EL (cell line): ENCODE measurements around the gene KIF1A.
A peak's percentile ranks its signal among the peaks of the same experiment; 100 is the strongest.

ENCODE experiments used
- DNase-seq: peaks from one replicate; pipeline ENCODE4 v3.0.0-alpha.2; 2016

KIF1A gene, protein sequence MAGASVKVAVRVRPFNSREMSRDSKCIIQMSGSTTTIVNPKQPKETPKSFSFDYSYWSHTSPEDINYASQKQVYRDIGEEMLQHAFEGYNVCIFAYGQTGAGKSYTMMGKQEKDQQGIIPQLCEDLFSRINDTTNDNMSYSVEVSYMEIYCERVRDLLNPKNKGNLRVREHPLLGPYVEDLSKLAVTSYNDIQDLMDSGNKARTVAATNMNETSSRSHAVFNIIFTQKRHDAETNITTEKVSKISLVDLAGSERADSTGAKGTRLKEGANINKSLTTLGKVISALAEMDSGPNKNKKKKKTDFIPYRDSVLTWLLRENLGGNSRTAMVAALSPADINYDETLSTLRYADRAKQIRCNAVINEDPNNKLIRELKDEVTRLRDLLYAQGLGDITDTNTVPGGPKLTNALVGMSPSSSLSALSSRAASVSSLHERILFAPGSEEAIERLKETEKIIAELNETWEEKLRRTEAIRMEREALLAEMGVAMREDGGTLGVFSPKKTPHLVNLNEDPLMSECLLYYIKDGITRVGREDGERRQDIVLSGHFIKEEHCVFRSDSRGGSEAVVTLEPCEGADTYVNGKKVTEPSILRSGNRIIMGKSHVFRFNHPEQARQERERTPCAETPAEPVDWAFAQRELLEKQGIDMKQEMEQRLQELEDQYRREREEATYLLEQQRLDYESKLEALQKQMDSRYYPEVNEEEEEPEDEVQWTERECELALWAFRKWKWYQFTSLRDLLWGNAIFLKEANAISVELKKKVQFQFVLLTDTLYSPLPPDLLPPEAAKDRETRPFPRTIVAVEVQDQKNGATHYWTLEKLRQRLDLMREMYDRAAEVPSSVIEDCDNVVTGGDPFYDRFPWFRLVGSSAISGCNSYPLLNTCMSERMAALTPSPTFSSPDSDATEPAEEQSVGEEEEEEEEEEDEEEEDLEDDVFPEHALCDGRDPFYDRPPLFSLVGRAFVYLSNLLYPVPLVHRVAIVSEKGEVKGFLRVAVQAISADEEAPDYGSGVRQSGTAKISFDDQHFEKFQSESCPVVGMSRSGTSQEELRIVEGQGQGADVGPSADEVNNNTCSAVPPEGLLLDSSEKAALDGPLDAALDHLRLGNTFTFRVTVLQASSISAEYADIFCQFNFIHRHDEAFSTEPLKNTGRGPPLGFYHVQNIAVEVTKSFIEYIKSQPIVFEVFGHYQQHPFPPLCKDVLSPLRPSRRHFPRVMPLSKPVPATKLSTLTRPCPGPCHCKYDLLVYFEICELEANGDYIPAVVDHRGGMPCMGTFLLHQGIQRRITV (N-terminal part only)

DNA sequence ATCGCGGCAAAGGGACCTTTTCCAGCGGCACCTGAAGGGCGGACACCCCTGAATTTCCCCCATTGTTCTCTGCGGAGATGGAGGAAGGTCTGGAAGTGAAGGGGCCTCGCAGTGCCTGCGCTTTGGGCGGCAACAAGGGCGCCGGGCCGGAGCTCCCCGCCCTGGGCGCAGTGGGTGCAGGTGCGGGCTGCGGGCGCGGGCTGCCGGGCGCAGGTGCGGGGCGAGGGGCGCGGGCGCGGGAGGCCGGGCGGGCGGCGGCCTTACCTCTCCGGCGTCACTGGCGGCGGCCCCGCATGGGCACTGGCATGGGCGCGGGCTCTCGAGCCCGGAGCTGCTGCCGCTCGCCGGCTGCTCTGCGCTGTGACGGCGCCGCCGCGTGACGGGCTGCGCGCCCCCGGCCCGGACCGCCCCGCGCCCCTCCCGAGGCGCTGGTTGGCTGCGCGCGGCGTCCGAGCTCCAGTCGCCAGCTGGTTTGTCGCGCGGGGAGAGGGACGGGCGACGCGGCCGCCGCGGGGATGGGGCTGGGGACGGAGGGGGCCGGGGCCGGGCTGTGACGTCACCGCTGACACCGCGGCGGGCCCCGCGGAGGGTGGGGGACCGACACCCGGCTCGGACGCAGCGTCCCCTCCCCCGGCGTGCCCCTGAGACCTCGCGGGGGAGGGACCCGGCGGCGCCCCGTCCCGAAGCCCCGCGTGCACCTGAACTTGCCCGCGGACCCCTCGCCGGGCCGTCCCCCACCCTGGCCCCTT is at the start of gene KIF1A:
KIF1A (minus strand) TSS at position 362 of the 749 bp plus-strand sequence. CDS start 22,467 bp downstream, outside the sequence.
- DNase-seq, result no peak

DNA sequence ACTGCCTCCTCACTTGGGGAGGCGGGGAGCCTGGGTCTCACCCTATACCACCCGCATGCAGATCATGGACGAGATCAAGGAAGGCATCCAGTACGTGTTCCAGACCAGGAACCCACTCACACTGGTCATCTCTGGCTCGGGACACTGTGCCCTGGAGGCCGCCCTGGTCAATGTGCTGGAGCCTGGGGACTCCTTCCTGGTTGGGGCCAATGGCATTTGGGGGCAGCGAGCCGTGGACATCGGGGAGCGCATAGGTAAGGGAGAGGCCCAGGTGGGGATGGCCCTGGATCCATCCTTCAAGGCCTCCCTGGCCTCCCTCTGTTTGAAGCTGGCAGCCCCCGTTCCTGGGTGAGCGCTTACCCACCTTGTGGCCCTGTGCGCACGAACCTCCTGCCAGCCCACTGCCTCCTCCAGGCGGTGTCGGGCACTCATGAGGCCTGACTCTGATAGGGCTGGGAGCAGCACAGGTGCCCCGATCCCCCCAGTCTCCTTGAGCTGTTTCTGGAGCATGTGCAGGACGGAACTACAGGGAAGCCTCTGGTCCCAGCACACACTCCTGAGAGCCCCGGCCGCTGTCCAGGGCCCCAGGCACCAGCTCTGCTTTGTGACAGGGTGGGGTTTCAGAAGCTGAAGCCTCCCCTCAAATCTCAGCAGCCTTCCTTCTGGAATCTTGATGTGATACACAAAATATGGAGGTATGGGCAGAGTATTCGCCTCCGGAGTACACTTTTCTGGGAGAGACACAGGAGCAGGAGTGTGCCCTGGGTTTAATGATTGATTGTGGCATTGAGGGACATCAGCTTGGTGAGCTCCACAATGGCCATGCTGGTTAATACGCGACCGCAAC is 49.3 kb upstream of the KIF1A start:
- no peak for DNase-seq

DNA sequence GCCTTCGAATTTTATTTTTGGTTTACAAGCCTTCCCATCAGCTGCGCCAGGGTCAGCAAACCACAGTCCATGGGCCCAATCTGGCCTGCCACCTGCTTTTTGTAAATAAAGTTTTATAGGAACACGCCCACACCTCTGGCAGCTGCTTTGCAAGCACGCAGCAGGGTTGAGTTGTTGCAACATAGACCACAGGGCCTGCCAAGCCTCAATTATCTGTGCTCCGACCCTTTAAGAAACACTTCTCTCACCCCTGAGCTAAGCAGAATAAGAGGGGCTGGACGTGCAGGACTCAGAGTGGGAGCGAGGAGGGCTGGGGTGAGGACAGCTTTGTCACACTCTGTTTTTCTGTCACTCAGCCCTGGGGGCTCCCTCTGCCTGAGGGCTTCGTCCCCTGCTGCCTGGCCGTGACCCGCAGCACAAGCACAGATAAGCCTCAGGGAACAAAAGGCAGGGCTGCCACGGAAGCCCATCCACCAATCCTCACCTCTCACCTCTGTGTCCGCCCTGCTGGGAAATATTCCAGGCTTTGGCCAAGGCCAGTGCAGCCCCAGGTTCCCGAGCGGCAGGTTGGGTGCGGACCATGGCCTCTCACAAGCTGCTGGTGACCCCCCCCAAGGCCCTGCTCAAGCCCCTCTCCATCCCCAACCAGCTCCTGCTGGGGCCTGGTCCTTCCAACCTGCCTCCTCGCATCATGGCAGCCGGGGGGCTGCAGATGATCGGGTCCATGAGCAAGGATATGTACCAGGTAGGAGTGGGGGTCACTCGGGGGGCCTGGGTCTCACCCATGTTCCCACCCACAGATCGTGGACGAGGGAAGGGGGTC is 48.5 kb upstream of the KIF1A start, which contains the start of gene AGXT:
AGXT (plus strand) TSS at position 539 of the 823 bp plus-strand sequence; CDS start at position 581, 42 bp downstream.
- DNase-seq, result no peak

DNA sequence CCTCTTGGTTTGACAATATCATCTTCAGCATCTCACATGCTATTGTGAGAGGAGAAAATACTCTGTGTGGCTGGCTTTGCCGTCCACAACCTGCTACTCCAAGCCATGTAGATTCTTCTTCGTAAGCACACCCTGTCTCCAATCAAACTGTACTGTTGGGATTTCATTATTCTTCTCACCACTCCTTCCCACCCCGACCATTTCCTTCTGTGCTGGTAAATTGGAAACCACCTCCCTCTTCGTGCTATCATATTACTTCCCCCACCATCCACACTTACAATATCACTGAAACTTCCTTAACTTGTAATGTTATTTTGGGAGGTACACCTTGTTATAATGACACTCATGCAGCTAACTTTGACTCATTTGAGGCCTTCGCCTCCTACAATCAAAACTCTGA is 45.4 kb upstream of the KIF1A start:
- DNase-seq, result no peak

DNA sequence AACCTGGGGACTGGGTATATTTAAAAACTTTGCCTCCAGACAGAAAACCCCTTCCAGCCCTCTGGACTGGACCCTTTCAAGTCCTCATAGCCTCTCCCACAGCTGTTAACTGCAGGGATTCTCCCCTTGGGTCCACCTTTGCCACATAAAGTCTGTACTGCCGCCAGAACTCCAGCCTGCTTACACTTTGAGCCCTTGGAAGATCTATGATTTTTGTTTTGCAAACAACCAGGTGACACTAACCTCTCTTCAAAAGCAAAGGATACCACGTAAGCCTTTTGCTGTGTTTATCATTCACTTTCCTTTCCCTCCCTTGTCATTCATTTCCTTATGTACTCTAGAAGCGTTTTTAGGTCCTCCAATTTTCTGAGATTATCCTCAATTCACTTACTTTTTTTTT is 44.5 kb upstream of the KIF1A start:
- no peak for DNase-seq

DNA sequence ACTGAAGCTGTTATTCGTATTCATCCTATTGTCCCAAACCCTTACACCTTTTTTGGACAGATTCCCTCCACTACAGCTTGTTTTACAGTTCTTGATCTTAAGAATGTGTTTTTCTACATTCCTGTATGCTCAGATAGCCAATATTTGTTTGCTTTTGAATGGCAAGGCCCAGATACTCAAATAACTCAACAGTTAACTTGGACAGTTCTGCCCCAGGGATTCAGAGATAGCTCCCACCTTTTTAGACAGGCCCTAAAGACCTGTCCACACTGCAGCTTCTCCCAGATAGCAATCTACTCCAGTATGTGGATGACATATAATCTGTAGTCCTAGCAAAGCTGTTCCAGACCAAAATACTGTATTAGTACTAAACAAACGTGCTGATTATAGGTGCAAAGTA is 41.5 kb upstream of the KIF1A start:
- no peak for DNase-seq

DNA sequence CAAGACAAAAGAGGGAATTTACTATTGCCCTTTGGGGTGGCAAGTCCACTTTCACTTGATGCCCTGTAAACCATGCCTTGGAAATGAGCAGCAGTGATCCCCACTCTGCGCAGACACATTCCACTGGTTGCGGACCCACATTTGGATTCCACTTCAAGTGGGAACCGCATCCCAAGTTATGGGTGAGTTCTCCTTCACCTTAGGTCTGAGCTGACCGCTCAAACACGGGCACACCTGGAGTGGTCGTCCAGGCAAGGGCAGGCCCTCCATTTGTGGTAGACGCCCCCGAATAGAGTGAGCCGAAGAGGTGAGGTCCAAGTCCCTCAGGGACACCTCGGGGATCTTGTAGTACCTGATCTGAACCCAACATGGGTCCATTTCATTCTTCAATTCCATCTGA is 38.9 kb upstream of the KIF1A start:
- DNase-seq, result no peak

DNA sequence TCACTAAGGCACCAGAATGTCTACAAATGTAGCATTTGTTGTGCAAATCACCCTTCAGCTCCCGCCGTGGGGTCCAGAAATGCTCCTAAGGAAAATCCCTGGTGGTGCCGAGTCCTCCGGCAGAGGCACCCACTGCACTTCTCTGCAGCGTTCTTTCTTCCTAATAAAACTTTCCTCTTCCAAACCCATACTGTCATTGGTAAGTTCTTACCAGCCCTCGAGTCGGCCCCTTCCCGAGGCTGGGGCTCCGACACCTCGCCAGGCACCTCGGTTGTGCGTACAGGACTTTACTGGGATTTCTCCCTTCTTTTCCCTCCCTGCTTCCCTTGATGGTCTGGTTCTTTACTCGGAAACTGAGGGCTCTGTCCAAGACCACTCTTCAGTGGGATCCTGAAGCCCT is 38.3 kb upstream of the KIF1A start:
- no peak for DNase-seq

DNA sequence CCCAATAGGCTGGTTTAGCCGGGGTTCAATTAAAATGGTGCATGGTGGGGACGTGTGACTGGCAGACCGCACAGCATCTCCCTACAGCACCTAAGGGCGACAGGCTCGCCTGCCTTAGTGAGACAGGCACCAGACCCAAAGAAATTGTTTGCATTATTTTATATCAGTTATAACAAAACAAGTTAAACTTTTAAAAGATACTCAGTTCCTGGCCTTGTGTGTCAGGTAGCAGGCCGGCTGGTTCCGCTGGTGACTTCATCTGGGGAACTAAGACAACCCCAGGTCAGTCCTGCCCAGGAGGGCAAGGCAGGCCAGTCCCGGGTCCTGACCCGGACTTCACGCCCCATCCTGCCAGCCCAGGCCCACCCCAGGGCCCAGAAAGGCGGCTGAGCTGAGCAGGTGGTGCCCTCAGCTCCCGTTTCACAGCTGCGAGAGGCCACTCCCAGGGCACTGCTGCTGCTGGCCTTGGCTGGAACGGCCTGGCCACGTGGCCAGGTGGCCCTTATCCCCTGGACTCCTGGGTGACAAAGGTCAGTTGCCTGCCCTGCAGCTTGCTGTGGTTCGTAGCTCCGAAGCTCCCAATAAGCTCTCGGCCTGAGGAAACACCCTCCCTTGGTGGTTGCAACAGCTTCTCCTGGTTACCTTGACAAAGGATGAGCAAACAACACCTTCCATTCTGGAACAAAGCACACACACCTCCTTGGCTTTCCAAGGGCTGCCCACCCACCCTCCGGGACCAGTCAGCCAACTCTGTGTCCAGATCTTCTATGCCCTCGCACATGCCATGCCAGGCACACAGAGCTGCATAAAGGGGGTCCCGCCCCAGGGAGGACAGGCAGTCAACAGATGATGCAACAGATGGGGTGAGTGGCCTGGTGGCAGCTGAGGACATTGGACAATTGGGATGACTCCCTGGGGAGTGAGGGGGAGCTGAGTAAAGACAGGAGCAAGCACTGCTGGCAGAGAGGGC is 37.3 kb upstream of the KIF1A start:
- DNase-seq, result no peak

DNA sequence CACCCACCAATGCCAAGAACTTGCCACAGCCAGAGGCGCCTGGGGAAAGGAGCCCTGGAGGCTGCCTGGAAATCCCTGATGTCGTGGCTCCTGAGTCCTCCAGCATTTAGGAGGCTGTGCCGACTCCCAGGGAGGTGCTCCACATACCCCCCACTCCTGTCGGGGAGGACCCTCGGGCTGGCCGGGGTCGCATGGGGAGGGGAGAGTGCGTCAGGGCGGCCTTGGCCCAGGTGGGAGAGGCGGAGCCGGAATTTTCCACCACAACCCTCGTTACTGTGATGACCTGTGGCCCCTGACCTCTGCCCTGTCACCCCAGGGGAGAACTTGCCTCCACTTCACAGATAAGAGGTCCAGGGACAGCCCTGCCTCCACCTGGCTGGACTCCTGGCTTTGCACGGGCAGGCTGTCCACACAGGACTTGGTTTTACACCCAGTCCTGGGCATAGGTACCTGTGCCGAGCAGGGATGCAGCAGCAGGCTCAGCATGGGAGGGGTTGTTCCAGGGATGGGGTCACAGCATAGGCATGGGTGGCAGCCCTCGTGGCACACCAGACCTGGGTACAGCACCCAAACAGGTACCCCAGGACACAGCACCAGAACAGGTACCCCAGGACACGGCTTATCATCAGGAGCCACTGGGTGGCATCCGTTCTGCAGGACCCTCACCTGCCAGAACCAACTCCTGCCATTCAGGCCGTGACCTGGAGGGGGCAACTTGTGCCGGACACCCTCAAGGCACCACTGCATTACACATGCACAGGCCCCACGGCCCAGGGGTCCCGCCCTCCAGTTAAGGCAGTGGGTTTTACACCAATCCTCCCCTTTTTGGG is 36.3 kb upstream of the KIF1A start:
- no peak for DNase-seq

DNA sequence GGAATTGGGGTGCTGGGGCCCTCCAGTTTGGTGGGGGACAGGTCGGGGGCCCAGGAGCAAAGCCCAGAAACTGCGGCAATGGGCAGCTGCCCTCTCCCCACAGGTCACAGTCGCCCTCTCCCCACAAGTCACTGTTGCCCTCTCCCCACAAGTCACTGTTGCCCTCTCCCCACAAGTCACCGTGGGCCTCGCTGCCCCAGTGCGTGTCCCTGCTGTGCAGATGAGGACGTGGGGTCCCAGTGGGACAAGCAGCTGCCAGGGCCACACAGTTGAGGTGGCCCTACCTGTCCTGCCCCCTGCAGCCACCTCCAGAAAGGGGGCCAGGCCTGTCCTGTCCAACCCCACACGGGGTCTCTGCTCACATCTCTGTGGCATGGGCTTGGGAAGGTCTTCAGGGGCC is 35.7 kb upstream of the KIF1A start:
- DNase-seq, result no peak

DNA sequence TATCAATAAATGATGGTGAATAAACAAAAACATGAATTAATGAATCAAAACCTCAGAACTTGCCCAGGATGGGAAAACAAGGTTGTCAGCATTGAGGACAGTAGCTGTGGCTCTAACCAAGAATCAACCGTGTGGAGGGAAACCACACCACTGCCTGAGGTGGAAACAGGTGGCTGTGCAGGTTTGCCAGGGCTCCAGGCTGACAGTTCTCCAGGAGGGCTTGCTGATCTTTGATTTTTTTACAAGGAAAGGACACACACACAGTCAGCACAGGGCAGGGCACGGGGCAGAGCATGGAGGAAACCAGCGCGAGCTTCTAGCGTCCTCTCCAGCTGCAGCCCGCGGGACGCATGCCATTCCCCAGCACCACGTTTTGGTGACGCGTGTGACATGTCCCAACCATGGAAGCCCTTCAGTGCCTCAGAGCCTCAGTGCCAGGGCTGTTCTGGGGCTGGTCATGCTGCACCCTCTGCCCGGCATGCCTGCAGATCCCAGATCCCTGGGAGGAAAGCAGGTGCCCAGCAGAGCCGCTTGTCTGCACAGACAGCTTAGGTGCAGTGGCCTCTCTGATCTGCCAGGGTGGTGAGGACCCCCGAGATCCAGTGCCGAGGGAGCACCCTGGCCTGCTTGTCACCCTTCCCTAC is 32.8 kb upstream of the KIF1A start:
- DNase-seq, result no peak

DNA sequence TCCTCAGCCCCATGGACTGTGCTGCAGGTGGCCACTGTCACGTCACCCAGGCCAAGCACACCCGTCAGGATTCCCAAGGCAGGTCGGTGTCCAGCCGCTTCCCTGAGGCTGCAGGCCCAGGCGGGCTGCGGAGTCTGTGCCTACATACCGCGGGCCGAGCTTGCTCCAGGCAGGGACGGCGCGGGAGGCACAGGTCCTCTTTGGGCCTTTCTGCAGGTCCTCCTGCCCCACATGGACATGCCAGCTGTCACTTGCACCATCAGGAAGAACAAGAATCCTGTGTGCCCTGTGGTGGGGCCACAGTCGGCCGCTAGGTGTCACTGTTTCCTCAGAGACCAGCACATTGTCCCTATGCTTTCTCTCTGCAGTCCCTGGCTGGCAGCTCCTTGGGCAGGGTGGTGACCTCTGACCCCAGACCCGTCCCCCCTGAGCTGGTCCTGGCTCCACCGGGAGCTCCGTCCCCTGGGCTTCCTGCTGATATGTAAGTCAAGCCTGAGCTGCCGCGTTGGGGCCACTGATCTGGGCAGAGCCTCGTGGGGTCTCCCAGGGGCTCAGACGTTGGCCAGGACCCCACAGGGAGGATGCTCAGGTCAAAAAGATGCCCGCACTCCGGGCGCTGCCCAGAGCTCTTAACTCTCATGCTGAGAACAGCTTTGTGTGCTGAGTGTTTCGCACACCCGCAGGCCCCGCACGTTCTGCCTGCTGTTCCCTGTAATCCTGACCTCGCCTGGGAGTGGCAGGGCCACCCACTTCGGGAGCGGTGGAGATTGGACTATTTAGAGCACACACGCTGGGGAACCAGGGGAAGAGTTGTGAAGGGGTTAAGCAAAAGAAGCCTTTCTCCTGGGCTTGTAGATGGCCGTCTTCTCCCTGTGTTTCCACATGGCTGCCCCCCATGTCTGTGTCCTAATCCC is 31.3 kb upstream of the KIF1A start:
- peak; percentile 68 for DNase-seq

DNA sequence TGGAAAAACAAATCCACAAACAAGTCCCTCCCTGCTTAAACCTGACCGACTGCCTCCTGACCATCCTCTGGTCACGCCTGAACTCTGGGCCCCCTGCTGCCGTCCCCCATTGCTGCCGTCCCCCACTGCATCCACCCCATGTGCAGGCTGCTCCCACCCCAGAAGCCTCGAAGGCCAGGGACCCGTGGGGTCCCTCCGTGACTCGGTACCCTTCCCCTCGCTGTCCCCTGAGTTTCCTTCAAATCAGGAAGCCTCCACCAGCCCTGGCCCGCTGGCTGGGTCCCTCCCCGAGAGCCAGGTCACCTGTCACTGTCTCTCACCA is 30.7 kb upstream of the KIF1A start:
- DNase-seq, result no peak

DNA sequence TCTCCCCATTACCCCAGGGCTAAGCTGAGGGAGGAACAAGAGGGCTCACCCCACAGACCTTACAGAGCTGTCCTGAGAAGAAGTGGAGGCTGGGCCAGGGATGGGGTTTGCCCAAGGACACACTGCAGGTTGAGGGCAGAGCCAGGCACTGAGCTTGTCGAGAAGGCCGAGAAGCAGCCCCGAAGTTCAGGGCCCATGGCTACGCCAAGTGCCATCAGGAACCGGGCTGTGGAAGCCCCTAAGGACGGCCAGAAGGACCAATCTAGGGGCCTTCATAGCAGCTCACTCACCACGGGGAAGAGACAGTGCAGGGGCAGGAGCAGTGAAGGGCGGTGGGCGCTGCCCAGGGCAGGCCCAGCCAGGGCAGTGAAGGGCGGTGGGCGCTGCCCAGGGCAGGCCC is 30.0 kb upstream of the KIF1A start:
- DNase-seq, result no peak

DNA sequence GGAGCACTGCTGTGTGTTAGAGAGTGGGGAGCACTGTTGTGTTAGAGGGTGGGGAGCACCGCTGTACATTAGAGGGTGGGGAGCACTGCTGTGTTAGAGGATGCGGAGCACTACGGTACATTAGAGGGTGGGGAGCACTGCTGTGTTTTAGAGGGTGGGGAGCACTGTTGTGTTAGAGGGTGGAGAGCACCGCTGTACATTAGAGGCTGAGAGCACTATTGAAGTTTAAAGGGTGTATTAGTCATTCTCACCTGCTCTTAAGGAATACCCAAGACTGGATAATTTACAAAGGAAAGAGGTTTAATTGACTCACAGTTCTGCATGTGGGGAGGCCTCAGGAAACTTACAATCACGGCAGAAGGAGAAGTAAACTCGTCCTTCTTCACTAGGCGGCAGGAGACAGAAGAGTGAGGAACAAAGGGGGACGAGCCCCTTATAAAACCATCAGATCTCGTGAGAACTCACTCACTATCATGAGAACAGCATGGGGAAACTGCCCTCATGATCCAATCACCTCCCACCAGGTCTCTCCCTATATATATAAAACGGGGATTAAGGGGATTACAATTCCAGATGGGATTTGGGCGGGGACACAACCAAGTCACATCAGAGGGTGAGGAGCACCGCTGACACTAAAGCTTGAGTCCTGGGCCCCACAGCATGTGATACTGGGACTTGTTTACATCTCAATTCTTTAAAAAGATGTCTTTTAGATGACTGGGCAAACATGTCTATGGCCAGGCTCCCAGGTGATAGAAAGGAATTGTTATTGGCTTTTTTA is 29.1 kb upstream of the KIF1A start:
- no peak for DNase-seq
